GM21619 (cell line): ENCODE data around the gene GNRHR.
"Not testable (repeated sequence)": the region's sequence is repeated elsewhere in the genome, so short reads cannot be mapped to it uniquely, and the experiment has no call there.

Experiments
- ATAC-seq: cut with Tn5 transposase; IDR thresholded peaks from one replicate; pipeline ENCODE4 v1.9.1; 2021; ENCODE audit not compliant: unreplicated experiment

The GNRHR gene, protein sequence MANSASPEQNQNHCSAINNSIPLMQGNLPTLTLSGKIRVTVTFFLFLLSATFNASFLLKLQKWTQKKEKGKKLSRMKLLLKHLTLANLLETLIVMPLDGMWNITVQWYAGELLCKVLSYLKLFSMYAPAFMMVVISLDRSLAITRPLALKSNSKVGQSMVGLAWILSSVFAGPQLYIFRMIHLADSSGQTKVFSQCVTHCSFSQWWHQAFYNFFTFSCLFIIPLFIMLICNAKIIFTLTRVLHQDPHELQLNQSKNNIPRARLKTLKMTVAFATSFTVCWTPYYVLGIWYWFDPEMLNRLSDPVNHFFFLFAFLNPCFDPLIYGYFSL

DNA sequence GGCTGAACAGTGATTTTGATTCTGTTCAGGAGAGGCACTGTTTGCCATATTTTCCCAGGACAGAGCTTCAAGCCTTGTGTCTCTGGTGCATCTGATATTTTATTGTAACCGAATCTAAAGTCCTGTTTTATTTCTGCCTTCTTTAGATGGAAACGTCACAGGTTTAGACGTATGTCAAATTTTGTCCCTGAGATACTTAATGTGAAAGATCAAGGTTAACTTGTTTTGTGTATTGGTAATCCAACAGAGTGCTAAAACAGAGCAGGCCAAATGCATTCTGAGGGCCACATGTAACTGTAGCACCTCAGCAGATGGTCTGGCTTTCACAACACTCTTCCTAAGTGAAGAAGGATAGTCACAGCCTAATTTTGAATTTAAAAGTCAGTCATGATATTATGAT is at the start of gene GNRHR:
Gene GNRHR, minus strand, starts transcription at position 101 of the 400 bp plus-strand sequence. Its CDS starts 53 bp downstream, at position 48.
- no peak for ATAC-seq

DNA sequence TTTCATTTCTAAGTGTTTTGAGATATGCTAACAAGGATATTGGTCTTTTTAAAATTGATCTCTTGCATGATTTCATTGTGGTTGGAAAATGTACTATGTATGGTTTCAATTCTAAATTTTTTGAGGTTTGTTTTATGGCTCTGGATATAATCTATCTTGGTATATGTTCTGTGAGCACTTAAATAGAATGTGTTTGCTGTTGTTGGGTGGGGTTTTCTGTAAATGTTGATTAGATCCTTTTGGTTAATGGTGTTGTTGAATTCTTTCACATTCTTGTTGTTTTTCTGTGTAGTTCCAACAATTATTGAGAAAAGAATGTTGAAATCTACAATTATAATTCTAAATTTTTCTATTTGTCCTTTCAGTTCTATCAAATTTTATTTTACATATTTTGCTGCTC is 42.6 kb upstream of the GNRHR start:
- ATAC-seq = no peak

DNA sequence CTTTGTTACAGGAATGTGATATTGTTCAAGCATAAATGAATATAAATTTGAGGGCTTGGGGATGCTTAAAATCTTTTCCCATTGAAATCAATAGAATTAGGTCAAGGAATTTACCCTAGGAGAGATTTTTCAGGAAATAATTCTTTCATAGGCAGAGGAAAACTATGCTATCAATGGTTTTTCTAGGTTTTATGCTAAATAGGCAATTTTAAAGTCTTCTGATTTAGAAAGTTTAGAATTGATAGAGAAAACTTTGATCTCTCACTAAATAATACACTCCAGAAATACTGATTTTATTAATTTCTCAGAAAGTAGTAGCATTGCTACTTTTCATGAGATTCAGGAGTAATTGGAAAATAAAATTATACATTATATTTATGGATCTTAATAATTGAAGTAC is 36.5 kb upstream of the GNRHR start:
- no peak for ATAC-seq

DNA sequence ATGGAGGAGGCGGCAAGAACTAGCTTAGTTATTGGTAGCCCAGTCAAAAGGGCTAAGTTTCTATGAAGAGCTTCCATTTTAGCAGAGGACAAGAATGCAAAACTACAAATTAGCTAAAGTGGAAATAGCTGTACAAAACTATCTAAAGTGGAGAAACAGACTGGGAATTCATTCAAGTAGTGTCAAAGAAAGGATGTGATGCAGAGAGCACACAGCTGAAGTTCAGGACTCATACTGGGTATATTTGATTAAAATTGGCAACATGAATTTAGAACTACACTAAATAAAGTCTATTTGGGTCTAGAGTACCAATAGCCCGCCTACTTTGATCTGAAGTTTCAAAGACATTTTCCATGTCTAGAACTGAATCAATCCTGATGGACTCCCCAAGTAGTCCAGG is 33.1 kb upstream of the GNRHR start:
- ATAC-seq = no peak

DNA sequence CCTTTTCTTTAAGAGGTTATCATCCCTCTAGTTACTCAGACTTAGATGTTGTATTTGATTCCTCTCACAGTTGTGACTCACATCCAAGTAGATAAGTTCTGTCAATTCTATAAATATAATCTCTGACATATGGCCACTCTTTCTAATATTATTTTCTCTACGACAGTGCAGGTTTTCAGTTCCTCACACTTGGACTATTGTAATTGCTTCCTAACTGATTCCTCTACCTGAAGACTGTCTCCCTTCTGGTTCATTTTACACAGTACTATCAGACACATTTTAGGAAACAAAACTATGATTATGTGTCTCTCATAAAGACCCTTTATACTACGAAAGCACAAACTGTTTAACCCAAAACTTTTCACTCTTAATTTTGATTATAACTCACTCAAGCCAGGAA is 31.3 kb upstream of the GNRHR start:
- no peak for ATAC-seq

DNA sequence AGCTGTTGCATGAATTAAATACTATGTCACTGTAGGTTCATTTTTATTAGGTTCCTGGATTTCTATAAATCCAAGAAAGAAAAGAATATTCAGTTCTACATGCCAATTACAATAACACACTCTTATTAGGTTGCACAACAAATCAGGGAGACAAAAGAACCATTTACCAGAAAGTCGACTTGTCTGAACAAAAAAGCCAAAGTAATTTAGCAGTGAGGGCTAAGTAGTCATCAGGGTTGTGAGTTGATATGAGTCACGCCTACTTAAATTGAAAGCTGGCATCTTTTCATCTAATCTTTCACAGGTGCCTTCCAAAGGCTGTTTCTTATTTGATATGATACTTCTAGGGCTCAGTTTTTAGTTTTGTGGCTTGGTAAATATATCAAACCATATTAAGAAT is 25.4 kb upstream of the GNRHR start:
- ATAC-seq = no peak

DNA sequence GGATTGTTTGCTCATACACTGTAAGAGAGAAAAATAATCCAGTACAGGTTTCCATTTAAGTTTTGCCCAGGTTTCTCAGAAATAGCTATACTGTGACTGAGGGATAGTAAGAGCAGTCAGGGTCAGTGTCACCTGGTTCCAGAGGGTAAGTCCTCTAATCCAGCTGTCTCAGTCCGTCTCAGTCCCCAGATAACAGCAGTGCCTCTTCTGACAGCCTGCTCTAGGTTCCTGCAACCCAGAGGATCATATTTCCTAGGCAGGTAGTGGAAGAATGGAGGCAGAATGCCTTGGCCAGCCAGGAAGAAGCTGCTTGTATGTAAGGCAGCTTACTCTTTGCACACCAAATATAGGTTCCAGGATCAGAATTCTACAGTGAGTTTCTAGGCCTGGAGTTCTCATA is 22.6 kb upstream of the GNRHR start:
- ATAC-seq = no peak

DNA sequence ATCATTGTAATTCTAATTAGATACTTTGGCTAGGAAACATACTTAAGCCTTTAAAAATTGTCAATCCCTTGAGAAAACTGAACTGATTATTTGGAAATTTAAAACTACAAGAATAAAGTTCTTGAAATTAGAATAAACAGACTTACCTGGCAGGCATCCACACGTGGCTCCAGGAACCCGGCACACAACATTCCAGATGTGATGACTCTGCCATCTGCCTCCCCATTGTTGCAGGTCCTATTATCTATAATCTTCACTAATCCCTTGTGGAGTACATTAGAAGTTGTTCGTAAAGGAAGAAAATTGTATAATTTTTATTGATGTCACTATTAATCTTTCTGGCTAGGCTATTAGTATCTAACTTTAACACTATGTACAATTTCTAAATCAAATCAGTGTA is 16.2 kb upstream of the GNRHR start:
- ATAC-seq = no peak

DNA sequence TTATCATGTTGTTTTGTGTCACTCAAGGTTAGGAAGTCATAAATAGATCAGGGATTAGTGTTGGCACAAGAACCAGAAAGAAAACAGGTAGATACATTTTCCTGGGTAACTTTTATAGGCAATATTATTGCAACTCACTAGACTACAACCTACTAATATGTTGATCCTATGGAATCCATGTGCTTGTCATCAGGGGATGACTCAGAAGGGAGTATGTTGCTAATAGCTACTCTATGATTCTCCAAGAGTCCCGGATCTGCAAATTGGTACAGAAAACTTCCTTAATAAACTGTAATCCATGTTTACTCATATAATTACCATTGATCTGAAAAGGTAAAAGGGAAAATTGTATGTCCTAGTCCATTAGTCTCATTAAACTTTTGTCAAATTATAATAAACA is 11.7 kb upstream of the GNRHR start:
- ATAC-seq = no peak

DNA sequence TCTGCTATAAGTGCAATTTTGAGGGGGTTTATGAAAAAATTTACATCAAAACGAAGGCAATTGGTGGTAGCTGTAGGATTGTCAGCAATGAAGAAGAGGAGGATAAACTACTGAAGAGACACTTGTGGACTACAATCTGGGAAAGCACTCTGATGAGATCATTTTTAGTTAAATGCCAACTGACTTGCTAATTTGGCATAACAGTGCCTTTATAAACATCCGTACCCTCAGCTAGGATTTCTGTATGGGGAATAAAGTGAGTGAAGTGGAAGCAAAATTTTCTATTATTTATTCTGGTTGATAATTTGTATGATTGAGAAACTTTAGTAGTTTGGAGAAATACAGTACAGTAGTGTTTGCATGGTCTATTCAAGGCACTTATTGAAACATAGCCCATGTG is 11.2 kb upstream of the GNRHR start:
- no peak for ATAC-seq

DNA sequence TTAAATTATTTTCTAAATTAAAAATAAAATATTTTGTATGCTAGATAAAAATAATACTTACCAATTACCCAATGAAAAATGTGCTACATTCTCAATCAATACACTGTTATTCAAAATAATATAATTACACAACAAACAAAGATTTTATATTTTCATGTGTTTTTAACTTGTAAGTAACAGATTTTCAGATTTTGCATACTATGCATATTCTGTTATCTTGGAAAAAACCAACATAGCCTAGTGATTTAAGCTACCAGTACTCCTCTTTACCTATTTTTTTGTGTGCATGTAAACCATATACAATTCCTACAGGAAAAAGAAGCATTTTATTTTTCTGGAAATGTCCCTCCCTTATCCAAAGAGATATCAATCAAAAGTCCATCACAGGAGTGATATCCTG is 10.0 kb upstream of the GNRHR start:
- ATAC-seq = no peak

DNA sequence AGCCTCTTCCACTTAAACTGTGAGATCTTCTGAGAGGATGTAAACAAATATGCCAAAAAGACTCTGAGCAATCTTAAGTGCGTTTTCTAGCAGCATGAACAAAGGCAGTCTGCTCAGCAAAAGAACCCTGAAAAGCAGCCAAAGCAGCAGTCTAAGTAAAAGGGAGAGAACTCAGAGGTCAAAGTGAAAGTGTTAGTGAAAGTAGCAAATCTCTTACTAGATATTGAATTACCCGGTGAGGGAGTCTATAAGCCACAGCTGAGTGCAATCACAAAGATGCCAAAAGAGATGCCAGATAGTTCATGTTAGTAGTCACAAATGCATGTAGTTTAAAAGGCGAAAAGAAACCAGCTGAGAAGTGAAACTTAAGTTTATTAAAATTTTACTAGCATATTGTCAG is 7.9 kb upstream of the GNRHR start:
- peak; percentile 98 for ATAC-seq

DNA sequence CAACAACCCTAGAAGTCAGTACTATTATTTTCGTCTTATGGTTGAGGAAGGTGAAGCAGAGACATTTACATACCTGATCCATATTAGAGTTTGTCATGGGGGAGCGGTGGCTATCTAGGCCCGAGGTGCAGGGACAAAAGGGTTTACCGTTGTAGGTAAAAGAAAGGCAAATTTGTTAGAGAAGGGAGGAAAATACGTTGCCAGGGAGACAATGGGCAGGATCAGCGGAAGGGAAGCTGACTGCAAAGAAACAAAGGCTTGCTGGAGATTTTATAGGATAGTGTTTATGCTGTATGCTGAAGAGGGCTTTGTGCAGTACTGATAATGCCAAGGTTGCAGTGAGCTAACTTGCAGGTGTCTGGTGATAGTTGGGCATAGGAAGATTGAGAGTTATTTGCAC is 2.8 kb upstream of the GNRHR start:
- ATAC-seq = not testable (repeated sequence)

DNA sequence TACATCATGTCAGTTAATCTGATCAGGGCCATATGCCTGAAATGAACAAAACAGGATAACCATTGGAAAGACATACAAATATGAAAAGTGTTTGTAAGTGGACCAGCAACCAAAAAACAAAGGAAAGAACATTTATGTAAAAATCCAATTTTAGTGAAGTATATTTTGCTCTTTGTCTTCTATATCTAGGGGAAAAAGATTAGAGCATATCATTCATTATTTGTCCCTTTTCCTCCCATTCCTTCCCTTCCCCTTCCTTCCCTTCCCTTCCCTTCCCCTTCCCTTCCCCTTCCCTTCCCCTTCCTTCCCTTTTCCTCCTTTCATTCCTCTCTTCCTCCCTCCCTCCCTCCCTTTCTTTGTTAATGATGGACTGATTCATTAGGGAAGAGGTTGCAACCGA is 1.8 kb upstream of the GNRHR start:
- no peak for ATAC-seq

DNA sequence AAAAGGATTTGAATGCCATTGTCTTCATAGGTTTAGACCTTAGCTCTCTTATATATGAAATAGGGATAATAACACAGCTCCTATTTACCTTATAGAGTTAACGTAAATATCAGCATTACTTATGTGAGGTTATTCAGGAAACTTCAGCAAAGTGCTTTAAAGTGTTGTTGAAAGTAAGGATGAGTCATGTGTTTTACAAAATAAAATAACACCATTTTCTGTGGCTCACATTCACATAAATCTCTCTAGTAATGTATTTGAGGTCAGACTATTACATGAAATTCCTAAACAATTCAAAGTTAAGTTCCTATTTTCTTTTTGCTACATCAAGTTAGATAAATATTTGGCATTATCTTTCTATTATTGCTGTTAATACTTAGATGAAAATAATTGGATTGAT is 2.9 kb downstream of the GNRHR start:
- no peak for ATAC-seq

DNA sequence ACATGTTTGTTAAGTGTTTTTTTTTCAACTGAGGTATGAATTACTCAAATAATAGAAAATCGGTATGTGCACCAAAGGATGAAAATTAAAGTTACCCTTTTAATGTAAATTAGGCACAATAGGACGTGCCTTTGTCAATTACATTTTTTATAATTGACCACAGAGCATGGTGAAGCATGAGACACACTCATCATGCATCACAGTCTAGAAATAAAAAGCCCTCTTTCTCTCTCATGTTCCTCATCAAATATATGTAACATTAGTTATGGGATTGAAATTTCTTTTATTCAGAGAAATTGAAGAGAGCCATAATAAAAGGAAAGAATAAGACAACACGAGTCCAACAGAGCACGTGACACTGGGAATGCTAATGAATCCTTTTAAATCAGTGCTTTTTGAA is 3.5 kb downstream of the GNRHR start:
- ATAC-seq = no peak

DNA sequence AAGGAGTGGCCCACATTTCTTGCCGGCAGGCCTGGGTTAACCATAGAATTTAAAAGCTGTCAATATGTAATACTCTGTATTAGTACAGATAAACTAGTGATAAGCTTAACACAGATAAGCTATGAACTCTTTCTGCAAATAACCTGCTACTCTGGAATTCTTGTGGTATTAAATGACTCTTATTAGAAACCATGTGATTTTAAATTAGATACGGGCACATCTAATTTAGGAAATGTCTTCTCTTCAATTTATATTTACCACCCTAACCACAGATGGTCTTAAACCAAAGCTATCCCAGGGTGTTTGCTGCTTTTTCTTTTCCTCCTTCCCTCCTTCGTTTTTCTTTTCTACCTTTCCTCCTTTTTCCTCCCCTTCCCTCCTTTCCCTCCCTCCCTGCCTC is 4.9 kb downstream of the GNRHR start:
- no peak for ATAC-seq

DNA sequence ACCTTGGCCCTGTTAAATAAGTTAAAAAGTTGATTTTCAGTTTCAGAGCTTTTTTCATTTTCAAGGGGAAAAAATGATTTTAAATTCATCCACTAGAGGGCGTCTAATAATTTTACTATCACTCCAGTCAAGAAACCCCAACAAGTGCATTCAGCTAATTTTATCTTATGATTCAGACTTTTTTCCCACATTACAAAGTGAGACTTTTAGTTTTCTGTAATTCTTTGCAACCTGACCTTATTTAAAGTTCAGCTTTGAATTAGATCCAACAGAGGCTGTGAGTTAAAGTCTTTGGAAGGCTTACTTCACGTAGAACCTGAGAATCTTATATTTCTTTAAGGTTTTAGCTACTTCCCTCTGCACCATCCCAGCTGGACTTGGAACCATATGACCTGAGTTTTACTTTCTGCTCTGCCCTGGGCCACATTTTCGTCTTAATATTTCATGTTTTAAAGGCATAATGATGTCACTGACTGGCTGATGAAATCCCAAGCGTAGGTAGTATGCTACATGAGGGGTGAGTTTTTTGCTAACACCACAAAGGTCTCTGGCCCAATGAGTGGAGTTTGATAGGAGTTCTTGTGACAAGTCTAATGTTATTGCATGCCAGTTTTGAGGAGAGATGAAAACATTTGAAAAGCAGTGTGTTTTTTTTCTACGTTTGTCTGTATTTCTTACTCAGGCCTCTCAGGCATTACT is 7.2 kb downstream of the GNRHR start:
- ATAC-seq = peak; percentile 61

DNA sequence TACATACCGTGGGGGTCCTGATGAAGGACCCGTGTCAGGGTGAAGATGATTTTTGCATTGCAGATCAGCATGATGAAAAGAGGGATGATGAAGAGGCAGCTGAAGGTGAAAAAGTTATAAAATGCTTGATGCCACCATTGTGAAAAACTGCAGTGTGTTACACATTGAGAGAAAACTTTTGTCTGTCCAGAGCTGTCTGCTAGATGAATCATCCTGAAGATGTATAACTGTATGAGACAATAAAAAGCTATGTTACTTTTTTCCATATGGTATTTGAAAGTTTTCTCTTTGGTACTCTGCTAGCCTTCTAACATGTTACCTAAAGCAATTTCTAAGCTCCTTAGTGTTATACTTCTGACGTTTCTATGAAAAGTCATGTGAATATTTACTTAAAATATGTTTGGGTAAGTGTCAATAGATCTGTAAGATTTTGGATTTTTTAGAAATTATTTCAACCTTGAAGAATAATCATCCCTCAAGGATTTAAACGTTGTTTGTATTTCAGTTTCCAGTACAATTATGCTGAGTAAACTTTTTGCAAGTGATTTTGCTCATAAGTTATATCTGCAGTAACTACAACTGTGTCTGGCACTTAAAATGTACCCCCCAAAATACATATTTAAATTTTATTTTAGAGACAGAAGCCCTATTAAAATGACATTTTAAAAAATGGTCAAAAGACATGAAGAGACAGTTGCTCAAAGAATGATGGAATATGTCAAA is 9.5 kb downstream of the GNRHR start:
- no peak for ATAC-seq

DNA sequence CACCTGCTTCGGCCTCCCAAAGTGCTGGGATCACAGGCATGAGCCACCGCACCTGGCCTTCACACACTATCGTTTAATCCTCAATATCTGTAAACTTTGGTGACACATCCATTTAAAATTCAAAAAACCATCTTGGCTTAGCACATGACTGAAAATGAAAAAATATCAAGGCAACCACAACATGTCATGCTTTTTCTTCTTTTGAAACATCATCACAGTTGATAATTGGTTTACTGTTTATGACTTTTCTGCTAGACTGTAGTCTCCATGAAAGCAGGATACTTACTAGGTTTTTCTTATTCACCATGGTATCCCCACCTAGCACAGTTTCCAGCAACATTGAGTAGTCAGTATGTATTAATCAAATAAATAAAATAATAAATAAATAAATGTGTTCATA is 11.0 kb downstream of the GNRHR start:
- ATAC-seq = no peak

DNA sequence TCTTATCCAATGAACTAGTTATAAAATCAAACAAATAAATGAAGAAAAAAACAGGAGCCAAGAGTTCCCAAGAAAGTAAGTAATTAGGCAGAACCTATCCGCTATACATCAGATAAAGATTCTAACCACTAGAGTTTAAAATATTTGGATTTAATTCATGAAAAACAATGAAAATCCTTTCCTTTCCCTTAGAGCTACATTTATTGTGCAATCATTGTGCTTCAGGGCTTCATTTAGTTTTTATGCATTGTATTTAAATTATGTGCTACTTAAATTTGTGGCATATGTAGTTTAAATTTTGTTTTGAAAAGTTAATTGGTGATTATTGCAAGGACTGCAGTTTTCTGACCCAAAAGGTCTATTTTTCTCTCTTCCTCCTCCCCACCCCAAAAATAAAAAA is 17.9 kb downstream of the GNRHR start:
- no peak for ATAC-seq

DNA sequence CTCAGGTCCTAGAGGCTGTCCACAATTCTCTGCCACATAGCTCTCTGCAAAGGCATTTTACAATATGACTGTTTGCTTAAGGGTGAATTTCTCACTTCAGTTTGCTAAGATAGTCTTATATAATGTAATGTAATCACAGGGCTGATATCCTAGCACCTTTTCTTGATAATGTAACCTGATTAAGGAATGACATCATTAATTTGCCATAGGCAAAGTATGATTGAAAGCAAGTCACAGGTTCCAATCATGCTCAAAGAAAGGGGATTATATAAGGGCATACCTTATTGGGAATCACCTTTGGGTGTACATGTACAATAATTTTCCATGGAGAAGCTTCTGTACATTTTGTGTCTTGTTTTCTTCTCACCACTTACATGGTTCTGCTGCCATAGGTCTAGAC is 18.9 kb downstream of the GNRHR start:
- no peak for ATAC-seq
